Islet of Langerhans (tissue), 1 donor: ENCODE results near the gene PALM3.
"Not testable (repeated sequence)": the region's sequence is repeated elsewhere in the genome, so short reads cannot be mapped to it uniquely, and the experiment has no call there.

ENCODE experiments used
- FAIRE-seq: peaks from one replicate; lab custom pipeline; 2011; peaks lifted over from hg19 to GRCh38; lab: Jason Lieb, UNC

The PALM3 gene

DNA sequence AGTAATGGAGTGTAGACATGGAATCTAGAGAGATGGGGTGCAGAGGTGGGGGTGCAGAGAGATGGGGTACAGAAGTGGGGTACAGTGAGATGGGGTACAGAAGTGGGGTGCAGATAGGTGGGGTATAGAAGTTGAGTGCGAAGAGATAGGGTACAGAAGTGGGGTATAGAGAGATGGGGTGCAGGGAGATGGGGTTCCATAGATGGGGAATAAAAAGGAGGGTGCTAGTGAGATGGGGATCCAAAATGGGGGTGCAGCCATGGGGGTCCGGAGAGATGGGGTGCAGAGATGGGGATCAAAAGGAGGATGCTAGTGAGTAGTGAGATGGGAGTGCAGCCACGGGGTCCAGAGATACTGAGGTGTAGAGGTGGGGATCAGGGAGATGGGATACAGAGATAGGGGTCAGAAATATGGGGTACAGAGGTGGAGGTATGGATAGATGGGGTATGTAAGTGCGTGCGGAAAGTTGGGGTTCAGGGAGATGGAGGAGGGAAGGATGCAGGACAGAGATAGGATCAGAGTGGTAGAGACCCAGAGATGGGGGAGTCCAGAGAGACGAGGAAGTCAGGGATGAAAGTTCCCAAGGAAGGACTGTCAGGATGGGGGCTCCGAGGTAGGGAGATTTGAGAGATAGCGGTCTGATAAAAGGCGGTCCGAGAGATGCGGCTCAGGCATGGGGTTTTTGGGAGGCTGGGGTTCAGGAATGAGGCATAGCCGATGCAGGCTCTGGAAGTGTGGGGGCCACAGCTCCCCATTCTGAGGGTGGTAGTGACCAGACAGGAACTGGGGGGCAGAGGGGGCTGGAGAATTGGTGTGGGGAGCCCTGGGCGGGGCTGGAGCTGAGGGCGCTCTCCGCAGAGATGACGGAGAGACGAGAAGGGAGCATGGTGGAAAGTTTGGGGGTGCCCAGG lies 3.4 kb downstream of the PALM3 start:
- no peak for FAIRE-seq

DNA sequence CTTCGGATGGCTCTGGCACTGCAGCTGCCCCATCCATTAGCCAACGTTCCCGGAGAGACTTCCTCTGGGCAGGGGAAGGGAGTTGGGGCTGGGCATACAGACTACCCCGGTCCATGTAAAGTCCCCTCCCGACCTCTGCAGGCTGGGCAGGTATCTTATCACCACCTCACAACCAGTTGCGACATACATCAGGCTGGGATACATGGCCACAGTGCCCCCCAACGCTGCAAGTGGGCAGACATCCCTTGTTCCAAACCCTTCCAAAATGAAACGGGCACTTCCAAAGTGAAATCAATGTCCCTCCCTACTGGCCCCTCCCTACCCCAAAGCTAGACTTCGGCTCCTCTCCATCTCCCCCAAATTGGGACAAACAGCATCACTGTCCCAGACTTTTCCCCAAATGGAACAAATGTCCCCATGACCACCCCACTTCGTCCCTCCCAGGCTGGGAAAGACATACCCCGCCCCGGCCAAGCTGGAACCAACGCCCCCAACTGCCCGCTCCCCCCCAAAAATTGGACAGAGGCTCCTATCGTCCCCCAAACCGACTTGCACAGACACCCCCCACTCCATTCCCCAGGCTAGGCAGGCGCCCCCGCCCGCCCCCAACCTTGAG lies 5.0 kb downstream of the PALM3 start:
- no peak for FAIRE-seq

DNA sequence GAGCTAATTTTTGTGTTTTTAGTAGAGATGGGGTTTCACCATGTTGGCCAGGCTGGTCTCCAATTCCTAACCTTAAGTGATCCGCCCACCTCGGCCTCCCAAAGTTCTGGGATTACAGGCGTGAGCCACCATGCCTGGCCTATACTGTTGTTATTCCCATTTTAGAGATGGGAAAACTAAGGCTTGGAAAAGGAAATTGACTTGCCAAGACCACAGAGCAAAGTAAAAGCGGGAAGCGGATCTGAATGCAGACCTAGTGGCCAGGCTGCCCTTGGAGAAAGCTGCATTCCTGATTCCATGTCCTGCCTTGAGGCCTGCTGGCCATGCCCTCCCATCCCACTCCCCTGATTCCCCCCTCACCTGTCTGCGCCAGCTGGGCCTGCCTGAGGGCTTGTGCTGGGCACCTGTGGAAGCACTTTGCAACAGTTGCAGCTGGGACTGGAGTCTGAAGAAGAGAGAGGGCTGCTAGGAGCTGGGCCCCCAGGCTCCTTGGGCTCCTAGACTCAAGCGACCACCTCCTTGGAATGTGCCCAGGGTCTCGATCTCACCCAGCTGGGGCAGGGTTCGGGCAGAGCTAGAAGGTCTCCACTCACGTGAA lies 5.7 kb downstream of the PALM3 start:
- FAIRE-seq: no peak

DNA sequence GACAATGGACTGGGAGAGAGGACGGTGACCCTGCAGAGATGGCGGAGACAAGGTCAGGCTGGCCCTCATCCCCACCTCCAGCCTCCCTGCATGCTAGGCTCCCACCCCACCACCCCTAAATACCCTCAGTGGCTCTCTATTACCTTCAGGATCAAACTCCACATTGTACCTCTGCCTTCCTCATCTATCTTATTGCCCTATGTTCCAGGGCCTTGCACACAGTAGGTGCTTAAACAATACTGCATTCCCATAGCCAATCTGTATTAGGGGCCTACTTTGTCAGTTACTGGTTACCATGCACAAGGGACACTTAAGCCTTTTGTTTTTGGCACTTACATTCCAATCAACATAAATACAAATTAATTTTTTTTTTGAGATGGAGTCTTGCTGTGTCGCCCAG lies 6.5 kb downstream of the PALM3 start:
- FAIRE-seq: no peak

DNA sequence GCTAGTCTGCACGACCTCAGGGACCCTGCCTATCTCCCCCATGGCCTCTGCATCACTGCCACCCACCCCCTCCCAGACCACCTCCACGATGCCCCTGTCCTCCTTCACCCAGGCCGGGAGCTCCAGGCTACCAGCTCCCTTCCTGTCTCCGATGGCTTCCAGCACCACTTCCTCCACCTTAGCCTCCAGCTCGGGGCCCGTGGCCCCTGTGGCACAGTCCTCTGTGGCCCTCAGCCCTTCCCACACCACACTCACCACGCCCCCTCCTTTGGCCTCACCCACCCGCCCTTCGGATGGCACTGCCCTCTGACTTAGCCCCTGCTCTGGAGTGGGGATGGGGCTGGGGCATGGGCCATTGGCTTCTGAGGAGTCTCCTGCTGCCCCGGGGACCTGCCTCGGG lies 7.2 kb downstream of the PALM3 start:
- no peak for FAIRE-seq

DNA sequence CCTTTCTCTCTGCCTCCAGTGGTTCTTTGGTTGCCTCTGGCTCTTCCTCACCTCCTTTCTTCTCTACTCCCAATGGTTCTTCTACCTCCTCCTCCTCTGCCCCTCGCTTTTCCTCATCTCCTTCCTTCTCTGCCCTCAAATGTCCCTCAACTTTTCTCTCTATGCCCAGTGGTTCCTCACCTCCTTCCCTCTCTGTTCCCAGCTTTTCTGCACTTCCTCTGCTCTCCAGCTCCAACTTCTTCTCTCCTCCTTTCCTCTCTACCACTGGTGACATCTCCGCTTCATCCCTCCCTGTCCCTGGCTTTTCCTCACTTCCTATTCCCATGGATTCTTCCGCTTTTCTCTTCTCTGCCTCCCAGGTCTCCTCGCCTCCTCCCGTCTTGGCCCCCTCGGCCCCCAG lies 7.8 kb downstream of the PALM3 start:
- no peak for FAIRE-seq

DNA sequence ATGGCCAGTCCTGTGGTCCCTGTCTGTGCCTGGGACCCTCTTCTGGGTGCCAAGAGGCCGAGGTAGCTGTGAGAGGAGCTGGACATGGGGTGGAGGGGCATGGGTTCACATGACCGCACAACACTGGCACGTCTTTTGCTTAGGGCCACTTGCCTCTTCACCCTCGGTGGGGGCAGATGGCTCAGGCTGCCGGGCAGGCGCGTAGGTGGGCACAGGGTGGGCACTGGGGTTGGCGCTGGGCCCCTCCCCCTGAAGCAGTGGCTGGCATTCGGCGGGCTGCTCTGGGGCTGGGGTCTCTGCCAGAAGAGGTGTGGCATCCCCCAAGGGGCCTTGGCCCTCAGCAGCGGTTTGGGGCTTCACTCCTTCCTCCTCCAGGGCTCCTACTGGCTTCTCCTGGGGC lies 8.4 kb downstream of the PALM3 start:
- FAIRE-seq: no peak

DNA sequence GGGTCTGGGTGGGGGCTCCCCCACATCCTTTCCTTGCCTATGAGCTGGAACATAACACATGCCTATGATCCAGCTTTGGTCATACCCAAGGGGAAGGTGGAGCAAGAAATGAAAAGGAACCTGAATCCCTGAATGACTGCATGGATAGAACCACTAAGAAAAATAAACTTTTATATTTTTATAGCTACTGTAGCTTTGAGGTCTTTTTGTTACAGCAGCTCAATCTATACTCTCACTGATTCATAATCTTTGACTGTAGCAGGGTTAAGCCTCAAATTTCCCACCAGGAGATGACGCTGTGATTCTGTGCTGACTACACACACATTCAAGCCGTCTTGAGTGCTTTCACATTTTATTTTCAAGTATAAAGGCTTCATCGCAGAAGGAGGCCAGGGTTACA lies 8.8 kb downstream of the PALM3 start:
- no peak for FAIRE-seq

DNA sequence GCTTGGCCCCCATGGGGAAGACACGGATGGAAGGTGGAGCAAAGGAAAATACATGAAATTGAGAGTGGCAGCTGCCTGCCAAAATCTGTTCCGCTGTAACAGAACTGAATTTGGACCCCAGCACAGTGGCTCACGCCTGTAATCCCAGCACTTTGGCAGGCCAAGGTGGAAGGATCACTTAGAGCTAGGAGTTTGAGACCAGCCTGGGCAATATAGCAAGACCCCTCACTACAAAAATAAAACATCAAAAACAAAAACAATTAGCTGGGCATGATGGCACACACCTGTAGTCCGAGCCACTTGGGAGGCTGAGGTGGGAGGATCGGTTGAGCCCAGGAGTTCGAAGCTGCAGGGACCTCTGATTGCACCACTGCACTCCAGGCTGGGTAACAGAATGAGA lies 9.4 kb downstream of the PALM3 start:
- FAIRE-seq: no peak

DNA sequence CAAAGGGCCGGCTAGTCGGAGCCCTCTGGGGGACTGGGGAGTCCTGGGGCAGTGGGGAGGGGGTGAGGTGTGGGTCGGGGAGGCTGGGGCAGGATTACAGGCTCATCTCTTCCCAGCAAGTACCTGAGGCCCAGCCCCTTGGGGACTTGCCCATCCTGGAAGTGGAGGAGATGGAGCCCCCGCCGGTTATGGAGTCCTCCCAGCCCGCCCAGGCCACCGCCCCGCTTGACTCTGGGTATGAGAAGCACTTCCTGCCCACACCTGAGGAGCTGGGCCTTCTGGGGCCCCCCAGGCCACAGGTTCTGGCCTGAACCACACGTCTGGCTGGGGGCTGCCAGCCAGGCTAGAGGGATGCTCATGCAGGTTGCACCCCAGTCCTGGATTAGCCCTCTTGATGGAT lies 9.9 kb downstream of the PALM3 start:
- FAIRE-seq: no peak

DNA sequence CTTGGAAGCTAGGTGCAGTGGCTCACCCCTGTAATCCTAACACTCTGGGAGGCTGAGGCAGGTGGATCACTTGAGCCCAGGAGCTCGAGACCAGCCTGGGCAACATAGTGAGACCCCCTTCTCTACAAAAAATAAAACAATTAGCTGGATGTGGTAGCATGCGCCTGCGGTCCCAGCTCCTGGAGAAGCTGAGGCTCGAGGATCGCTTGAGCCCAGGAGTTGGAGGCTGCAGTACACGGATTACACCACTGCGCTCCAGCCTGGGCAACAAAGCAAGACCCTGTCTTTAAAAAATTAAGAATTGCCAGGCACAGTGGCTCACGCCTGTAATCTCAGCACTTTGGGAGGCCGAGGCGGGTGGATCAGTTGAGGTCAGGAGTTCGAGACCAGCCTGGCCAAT lies 10.9 kb downstream of the PALM3 start:
- not testable (repeated sequence) for FAIRE-seq

DNA sequence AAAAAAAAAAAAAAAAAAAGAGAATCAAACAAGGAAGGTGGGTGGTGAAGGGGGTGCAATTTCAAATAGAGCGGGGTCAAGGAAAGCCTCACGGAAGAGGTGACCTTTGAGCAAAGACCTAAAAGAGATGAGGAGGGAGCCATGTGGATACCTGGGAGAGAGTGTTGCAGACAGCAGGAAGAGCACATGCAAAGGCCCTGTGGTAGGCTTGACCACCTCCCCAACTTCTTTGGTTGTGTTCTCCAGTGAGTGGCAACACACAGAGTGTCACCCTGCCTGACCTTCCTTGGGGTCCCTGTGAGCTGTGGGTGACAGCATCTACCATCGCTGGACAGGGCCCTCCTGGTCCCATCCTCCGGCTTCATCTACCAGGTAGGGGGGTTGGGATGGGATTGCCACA lies 11.4 kb downstream of the PALM3 start:
- no peak for FAIRE-seq

DNA sequence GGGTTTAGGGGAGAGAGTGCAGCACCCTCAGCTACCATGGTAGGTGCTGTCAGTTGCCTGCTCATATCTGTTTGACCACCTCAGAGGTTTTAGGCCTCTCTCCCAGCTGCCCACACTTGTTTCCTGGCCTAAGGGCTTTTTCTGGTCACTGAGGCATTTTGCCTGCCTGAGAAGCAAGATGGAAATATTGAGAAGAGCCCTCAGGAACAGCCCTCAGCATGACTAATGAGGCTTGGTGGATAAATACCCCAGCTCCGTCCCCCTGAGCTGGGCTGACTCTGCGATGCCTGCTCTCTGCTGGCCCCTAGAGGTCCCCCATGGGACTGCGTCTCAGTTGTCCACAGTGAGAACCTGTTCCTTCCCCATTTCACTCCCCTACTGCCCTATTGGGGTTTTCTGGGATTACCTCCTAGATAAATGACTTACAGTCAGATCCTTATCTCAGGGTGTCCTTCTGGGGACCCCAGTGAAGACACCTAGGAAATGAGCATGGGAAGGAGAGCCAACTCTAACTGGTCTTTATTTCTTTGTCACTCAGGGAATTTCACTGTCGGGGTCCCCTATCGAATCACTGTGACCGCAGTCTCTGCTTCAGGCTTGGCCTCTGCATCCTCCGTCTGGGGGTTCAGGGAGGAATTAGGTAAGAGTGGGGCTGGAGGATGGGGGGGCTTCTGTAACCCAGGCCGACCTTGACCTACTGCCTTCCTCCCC lies 13.3 kb downstream of the PALM3 start:
- no peak for FAIRE-seq

DNA sequence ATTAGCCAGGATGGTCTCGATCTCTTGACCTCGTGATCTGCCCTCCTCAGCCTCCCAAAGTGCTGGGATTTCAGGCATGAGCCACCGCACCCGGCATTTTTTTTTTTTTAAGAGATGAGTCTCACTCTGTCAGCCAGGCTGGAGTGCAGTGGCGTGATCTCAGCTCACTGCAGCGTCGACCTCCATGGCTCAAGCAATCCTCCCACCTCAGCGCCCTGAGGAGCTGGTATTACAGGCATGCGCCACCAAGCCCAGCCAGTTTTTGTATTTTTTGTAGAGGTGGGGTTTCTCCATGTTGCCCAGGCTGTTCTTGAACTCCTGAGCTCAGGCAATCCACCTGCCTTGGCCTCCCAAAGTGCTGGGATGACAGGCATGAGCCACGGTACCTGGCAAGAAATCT lies 14.0 kb downstream of the PALM3 start:
- not testable (repeated sequence) for FAIRE-seq

DNA sequence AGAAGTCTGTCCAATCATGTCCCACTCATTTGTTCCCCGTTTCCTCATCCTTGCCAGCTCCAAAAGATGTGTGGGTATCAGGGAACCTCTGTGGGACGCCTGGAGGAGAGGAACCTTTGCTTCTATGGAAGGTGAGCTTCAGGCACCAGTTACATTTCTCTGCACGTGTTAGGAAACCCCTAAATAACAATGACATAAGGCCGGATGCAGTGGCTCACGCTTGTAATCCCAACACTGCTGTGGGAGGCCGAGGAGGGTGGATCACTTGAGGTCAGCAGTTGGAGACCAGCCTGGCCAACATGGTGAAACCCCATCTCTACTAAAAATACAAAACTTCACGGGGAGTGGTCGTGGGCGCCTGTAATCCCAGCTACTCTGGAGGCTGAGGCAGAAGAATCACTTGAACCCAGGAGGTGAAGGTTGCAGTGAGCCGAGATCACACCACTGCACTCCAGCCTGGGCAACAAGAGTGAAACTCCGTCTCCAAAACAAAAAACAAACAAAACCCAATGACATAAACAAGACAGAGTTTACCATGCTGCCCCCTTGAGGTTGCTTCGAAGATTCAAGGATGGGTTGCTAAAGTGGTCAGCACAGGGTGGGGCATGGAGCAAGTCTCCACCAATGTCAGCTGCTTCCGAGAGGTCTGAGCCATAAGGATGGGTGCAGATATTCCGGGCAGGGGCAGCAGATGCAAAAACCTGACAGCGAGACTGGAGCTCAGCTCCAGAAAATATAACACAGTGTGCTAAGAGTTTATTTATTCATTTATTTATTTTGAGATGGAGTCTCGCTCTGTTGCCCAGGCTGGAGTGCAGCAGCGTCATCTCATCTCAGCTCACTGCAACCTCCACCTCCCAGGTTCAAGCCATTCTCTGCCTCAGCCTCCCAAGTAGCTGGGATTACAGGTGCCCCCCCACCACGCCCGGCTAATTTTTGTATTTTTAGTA lies 18.9 kb downstream of the PALM3 start:
- not testable (repeated sequence) for FAIRE-seq

DNA sequence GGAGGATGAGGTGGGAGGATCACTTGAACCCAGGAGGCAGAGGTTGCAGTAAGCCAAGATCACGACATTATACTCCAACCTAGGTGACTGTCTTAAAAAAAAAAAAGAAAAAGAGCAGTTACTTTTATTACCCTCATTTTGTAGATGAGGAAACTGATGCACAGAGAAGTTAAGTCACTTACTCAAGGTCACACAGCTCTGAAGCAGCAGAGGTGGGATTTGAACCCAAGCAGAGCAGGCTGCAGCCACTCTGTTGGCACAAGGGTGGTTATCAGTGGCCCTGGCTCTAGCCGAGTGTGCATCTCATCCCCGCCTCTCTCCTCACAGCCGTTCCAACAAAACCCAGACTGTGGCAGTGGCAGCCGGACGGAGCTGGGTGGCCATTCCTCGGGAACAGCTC lies 22.7 kb downstream of the PALM3 start:
- FAIRE-seq: no peak

DNA sequence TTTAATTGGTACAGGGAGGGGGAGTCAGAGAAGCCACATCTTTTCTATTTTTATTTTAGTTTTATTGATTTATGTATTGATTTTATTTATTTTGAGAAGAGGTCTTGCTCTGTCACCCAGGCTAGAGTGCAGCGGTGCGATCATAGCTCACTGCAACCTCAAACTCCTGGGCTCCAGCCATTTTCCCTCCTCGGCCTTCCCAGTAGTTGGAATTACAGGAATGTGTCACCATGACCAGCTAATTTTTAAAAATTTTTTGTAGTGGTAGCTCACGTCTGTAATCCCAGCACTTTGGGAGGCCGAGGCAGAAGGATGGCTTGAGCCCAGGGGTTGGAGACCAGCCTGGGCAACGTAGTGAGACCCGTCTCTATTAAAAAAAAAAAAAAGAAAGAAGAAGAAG lies 26.2 kb downstream of the PALM3 start:
- no peak for FAIRE-seq

DNA sequence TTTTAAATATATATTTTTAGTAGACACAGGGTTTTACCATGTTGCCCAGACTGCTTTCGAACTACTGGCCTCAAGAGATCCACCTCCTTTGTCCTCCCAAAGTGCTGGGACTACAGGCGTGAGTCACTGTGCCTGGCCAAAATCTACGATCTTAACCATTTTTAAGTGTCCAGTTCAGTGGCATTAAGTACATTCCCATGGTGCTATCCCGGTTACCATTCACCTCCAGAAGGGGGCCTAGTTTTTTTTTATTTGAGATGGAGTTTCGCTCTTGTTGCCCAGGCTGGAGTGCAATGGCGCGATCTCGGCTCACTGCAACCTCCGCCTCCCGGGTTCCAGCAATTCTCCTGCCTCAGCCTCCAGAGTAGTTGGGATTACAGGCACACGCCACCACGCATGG lies 26.7 kb downstream of the PALM3 start:
- FAIRE-seq: not testable (repeated sequence)

DNA sequence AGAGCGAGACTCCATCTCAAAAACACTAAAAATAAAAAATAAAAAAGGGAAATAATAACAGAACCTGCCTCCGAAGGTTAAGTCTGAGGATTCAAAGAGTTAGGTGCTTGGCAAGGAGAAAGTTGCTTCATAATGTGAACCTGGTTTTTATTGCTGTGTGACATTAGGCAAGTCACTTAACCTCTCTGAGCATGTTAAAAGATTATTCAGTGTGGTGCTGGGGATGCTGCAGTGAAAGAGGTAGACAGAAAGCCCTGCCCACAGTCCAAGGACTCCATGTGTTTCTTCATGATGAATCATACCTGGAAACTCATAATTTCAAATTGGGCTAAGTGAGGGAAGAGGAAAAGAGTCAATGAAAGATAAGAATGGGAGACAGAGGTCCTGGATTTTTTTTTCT lies 27.9 kb downstream of the PALM3 start:
- FAIRE-seq: no peak

DNA sequence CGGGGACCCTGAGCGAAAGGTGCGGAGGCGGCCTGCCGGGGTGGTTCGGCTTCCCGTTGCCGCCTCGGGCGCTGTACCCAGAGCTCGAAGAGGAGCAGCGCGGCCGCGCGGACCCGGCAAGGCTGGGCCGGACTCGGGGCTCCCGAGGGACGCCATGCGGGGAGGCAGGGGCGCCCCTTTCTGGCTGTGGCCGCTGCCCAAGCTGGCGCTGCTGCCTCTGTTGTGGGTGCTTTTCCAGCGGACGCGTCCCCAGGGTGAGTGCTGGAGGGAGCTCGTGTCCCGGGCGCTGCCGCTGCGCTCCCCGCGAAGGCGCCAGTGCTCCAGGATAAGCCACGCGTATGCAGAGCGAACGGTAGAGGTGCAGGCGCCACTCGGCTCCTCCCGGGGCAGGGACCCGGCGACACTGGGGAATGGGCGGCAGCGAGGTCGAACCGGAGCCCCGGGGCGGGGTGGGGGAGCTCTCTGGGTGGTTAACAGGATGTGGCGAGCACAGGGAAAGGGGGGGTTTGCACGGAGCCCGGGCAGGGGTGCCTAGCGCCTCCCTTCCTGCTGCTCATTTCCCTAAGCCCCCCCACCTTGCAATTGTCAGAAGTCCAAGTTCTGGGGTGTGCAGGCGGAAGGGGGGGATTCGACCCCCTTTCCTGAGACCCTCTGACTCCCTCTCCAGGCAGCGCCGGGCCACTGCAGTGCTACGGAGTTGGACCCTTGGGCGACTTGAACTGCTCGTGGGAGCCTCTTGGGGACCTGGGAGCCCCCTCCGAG lies 30.0 kb downstream of the PALM3 start, which contains the start of gene IL27RA:
TSS of gene IL27RA (plus strand) at position 44 of the 762 bp plus-strand sequence. CDS start at position 155, 111 bp downstream.
- no peak for FAIRE-seq
